Progenitor cell of endocrine pancreas (in vitro differentiated cells): ENCODE measurements around the gene BRD1. TPM values are rescaled to one million over a fixed set of nuclear protein-coding genes. Genes with fewer than 3 reads are reported as not detected.

Source experiments
- DNase-seq: peaks from one replicate; pipeline ENCODE4 v3.0.0; 2021; ENCODE audit warnings: low spot score; ENCODE audit not compliant: unreplicated experiment
- H3K27ac Mint-ChIP-seq: 2 replicates; pipeline ENCODE4 v1.8.0; 2021; ENCODE audit warnings: mild to moderate bottlenecking, moderate library complexity, mixed read lengths
- H3K27me3 Mint-ChIP-seq: 2 replicates; pipeline ENCODE4 v1.8.0; 2021; ENCODE audit warnings: mixed read lengths
- H3K36me3 Mint-ChIP-seq: 2 replicates; pipeline ENCODE4 v1.8.0; 2022; ENCODE audit warnings: mixed read lengths; ENCODE audit not compliant: insufficient read depth
- H3K4me1 Mint-ChIP-seq: 2 replicates; pipeline ENCODE4 v1.8.0; 2021; ENCODE audit warnings: low read depth, mixed read lengths
- H3K4me3 Mint-ChIP-seq: 2 replicates; pipeline ENCODE4 v1.8.0; 2021; ENCODE audit warnings: low read depth, mild to moderate bottlenecking, moderate library complexity, mixed read lengths
- H3K9me3 Mint-ChIP-seq: 2 replicates; pipeline ENCODE4 v1.8.0; 2021; ENCODE audit warnings: low read depth, mixed read lengths
- total RNA-seq: library from RNA; stranded (reverse); gene quantifications from 2 replicates; pipeline ENCODE4 v1.2.1, GENCODE V29; 2021
- TF ChIP-seq, protein P1 (sequence below): fragments of 200-600 bp; sonication (generic); IDR thresholded peaks from one replicate; pipeline ENCODE4 v1.5.0; 2021; ENCODE audit warnings: antibody characterized with exemption, mild to moderate bottlenecking; ENCODE audit not compliant: unreplicated experiment

The BRD1 gene
- total RNA-seq, 1 donor from 2014 or later, result 65.7 TPM

GRCh38 chr22:49858827-49859226, 31.2 kb upstream of the BRD1 start:
- Mint-ChIP-seq H3K27me3 (no peaks in the 10 kb centered on the region), H3K4me3 (no peak overlapping the region), H3K4me1 (peaks cover 28% of the 10 kb centered on the region)

GRCh38 chr22:49856766-49857618, 29.3 kb upstream of the BRD1 start:
- no peak for DNase-seq
- Mint-ChIP-seq H3K4me3 (peak overlapping the region; percentile 47), H3K27me3 (peaks cover 4% of the 10 kb centered on the region), H3K36me3 (peaks cover 2% of the 10 kb centered on the region), H3K4me1 (peaks cover 28% of the 10 kb centered on the region), H3K27ac (peak overlapping the region; percentile 77), H3K9me3 (no peaks in the 10 kb centered on the region)
- TF ChIP-seq, protein P1, sequence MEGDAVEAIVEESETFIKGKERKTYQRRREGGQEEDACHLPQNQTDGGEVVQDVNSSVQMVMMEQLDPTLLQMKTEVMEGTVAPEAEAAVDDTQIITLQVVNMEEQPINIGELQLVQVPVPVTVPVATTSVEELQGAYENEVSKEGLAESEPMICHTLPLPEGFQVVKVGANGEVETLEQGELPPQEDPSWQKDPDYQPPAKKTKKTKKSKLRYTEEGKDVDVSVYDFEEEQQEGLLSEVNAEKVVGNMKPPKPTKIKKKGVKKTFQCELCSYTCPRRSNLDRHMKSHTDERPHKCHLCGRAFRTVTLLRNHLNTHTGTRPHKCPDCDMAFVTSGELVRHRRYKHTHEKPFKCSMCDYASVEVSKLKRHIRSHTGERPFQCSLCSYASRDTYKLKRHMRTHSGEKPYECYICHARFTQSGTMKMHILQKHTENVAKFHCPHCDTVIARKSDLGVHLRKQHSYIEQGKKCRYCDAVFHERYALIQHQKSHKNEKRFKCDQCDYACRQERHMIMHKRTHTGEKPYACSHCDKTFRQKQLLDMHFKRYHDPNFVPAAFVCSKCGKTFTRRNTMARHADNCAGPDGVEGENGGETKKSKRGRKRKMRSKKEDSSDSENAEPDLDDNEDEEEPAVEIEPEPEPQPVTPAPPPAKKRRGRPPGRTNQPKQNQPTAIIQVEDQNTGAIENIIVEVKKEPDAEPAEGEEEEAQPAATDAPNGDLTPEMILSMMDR, result no peak

More at GRCh38 chr22:49858827-49859226, 31.2 kb upstream of the BRD1 start:
- no peak overlapping the region for H3K27ac Mint-ChIP-seq
- H3K9me3 Mint-ChIP-seq, result no peaks in the 10 kb centered on the region
- no peak for DNase-seq
- TF ChIP-seq, protein P1, result no peak
- peaks cover 5% of the 10 kb centered on the region for H3K36me3 Mint-ChIP-seq

- DNase-seq, result no peak
- Mint-ChIP-seq H3K9me3 (no peaks in the 10 kb centered on the region), H3K27ac (no peak overlapping the region), H3K36me3 (no peaks in the 10 kb centered on the region), H3K4me3 (peak overlapping the region; percentile 96), H3K27me3 (peaks cover 11% of the 10 kb centered on the region), H3K4me1 (peaks cover 28% of the 10 kb centered on the region)
- TF ChIP-seq, protein P1, result no peak
These were observed 28.7 kb upstream of the BRD1 start for GRCh38 chr22:49856343-49856742.

DNA sequence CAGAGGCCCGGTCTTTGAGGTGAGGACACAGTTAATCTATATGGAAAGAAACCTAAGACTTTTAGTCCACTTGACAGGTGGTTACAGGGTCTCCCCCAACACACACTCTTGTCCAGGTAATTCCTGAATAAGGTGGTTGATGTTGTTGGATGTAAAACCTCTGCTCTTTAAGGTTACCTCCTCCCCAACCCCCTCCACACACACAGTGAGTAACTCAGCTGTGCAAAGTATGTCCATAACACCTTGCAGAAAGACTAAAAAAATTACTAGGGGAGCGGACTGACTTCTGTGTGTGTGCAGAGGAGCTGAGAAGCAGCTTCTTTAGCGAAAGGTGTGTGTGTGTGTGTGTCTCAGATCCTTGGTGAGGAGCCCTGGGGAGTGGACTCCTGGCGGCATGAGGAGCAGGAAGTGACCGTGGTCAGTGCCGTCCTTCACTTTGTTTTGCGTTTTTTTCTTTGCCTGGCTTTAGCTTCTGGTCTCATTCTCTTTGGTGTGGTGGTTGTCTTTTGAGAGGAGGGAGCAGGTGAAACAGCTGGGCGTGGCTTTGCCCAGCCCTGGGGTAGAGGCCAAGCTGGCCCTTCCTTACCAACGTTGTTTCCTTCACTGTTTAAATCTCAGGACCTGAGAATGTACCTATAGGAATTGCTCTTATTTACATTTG, 27.7 kb upstream of the BRD1 start:
- DNase-seq, result no peak

More for the DNA sequence above, 27.7 kb upstream of the BRD1 start:
- no peaks in the 10 kb centered on the region for H3K36me3 Mint-ChIP-seq
- peaks cover 28% of the 10 kb centered on the region for H3K4me1 Mint-ChIP-seq
- H3K4me3 Mint-ChIP-seq, result peak overlapping the region; percentile 96
- TF ChIP-seq, protein P1, result no peak
- peak overlapping the region; percentile 65 for H3K27ac Mint-ChIP-seq
- H3K27me3 Mint-ChIP-seq, result peaks cover 20% of the 10 kb centered on the region
- H3K9me3 Mint-ChIP-seq, result no peaks in the 10 kb centered on the region
